ENCODE measurements around the gene MTUS2. TPM values are rescaled to one million over a fixed set of nuclear protein-coding genes. Genes with fewer than 3 reads are reported as not detected.

The MTUS2 gene
- total and polyA plus RNA-seq, 2 donors (not counting 3 experiments of a cell fraction or from before 2014, with no cell fraction given): not detected

GRCh38 chr13:29546662-29547061 lies 726.5 kb downstream of the MTUS2 start:
- BruUV-seq (replicated peaks): TSS peak; percentile 25
- intact Hi-C loops (cut with micrococcal nuclease) (loop anchor here (1.0 kb wide), 2 partner anchors 8 to 18 kb away; no protein-coding TSS in a partner anchor), dilution Hi-C loops (cut with MboI; ENCODE audit: extremely low pct_ligation_motif_present, low sequenced_read_pairs) (no loop called here)
- Histone ChIP-seq H3K4me1 (ENCODE audit: control insufficient read depth, extremely low read depth, insufficient read depth, low read length) (peaks cover 46% of the 10 kb centered on the region), H3K79me2 (ENCODE audit: control insufficient read depth, insufficient read depth, low read length) (peaks cover 83% of the 10 kb centered on the region), H2AFZ (ENCODE audit: low read depth, low read length) (peak overlapping the region; percentile 37), H3K9me3 (replicated peaks; ENCODE audit: control insufficient read depth, insufficient read depth, low read length) (no peaks in the 10 kb centered on the region), H3K9ac (replicated peaks; ENCODE audit: extremely low read depth, insufficient read depth, low read length) (peak overlapping the region; percentile 82), H3K4me3 (replicated peaks in 1 of 3; ENCODE audit: insufficient read depth in 1 of 3, low read depth in 1 of 3, low read length in 3 of 3) (no peak overlapping the region), H3K4me2 (ENCODE audit: insufficient read depth, low read length) (peak overlapping the region; percentile 66), H3K27ac (ENCODE audit: insufficient read depth, low read depth, low read length) (peak overlapping the region; percentile 99), H4K20me1 (replicated peaks; ENCODE audit: control insufficient read depth, extremely low read depth, insufficient read depth, low read length) (no peaks in the 10 kb centered on the region), H3K27me3 (ENCODE audit: control insufficient read depth in 2 of 2, insufficient read depth in 2 of 2, low read length in 2 of 2) (no peaks in the 10 kb centered on the region), H3K9me1 (replicated peaks; ENCODE audit: control insufficient read depth, extremely low read depth, insufficient read depth, low read length) (no peaks in the 10 kb centered on the region), H3K36me3 (ENCODE audit: control insufficient read depth in 2 of 2, extremely low read depth in 1 of 2, insufficient read depth in 2 of 2, low read length in 2 of 2) (no peaks in the 10 kb centered on the region)
- DNase-seq (ENCODE audit: low read depth, low spot score) (peak; percentile 58), FAIRE-seq (peak; percentile 21)
- POLR2A ChIA-PET: no interaction called here
- CTCF ChIA-PET: interaction anchor here (0.9 to 2.1 kb wide), 7 partner anchors 13 to 568 kb away, joined by 3 to 7 read pairs (median 4); no protein-coding TSS in a partner anchor
- TF ChIP-seq GATA2 (IDR thresholded peaks at IDR 0.05; ENCODE audit: insufficient read depth, insufficient read length, low read depth, low read length): no peak
- no peak for TF ChIP-seq JUN (IDR thresholded peaks at IDR 0.05; ENCODE audit: borderline replicate concordance, insufficient read depth, insufficient read length, low read depth)
- no peak for TF ChIP-seq EZH2 (IDR thresholded peaks at IDR 0.05; ENCODE audit: borderline replicate concordance, low read depth, low read length, severe bottlenecking)
- TF ChIP-seq MAX (IDR thresholded peaks at IDR 0.05; ENCODE audit: insufficient read depth, insufficient read length): no peak
- TF ChIP-seq MYC (IDR thresholded peaks at IDR 0.05; ENCODE audit: low read depth, low read length): no peak
- no peak for TF ChIP-seq POLR2AphosphoS5 (IDR thresholded peaks at IDR 0.05; ENCODE audit: insufficient read depth, low read depth, low read length)
- TF ChIP-seq POLR2A (IDR thresholded peaks at IDR 0.05; ENCODE audit: low read depth, low read length): no peak
- TF ChIP-seq CTCF (IDR thresholded peaks at IDR 0.05; ENCODE audit: extremely low read depth in 1 of 2, insufficient read depth in 1 of 2, low read depth in 1 of 2, low read length in 2 of 2): no peak
- TF ChIP-seq FOS (IDR thresholded peaks at IDR 0.05; ENCODE audit: borderline replicate concordance, insufficient read depth, low read length): no peak
